ENCODE data around the gene PSME2. TPM values are rescaled to one million over a fixed set of nuclear protein-coding genes. Genes with fewer than 3 reads are reported as not detected.

The PSME2 gene
- total RNA-seq, 1 experiment from 2014 or later, result 142 TPM

- Histone ChIP-seq H3K4me3 (ENCODE audit: low read depth, low read length) (no peak overlapping the region), H3K36me3 (ENCODE audit: control insufficient read depth, insufficient read depth, low read length) (no peaks in the 10 kb centered on the region; the same call in 1 of the 2 replicates), H3K4me1 (no peaks in the 10 kb centered on the region), H3K27me3 (replicated peaks; ENCODE audit: control insufficient read depth, insufficient read depth, low read length) (no peaks in the 10 kb centered on the region), H3K9me3 (no peaks in the 10 kb centered on the region)
- intact Hi-C loops (cut with micrococcal nuclease; ENCODE audit: unreplicated experiment), result no loop called here
- no peaks in the 10 kb centered on the region for H3K4me1 Mint-ChIP-seq (ENCODE audit: low read depth, unreplicated experiment)
- H3K27ac Mint-ChIP-seq (ENCODE audit: unreplicated experiment), result no peak overlapping the region
- no TSS peak for BruUV-seq (replicated peaks)
- ChIA-PET CTCF (interaction anchor here (1.2 kb wide), 2 partner anchors 12 to 18 kb away, joined by 3 to 4 read pairs; partner anchors contain the start of genes DCAF11 and NRL), POLR2A (interaction anchor here (2.8 kb wide), 1 partner anchor 12 kb away, joined by 15 read pairs; the partner anchor contains the start of genes DCAF11 and NRL)
- TF ChIP-seq CTCF (IDR thresholded peaks at IDR 0.05; ENCODE audit: insufficient read depth in 1 of 2, low read depth in 1 of 2, low read length in 1 of 2, severe bottlenecking in 1 of 2, unreplicated experiment in 1 of 2), result no peak
- no peaks in the 10 kb centered on the region for H3K27me3 Mint-ChIP-seq (ENCODE audit: insufficient read depth, unreplicated experiment)
- no peaks in the 10 kb centered on the region for H3K36me3 Mint-ChIP-seq (ENCODE audit: insufficient read depth, unreplicated experiment)
- H3K9me3 Mint-ChIP-seq (ENCODE audit: unreplicated experiment), result no peaks in the 10 kb centered on the region
- H3K4me3 Mint-ChIP-seq (ENCODE audit: unreplicated experiment), result no peak overlapping the region
- no peak for DNase-seq
Measured at GRCh38 chr14:24126939-24127338, 19.5 kb downstream of the PSME2 start.

DNA sequence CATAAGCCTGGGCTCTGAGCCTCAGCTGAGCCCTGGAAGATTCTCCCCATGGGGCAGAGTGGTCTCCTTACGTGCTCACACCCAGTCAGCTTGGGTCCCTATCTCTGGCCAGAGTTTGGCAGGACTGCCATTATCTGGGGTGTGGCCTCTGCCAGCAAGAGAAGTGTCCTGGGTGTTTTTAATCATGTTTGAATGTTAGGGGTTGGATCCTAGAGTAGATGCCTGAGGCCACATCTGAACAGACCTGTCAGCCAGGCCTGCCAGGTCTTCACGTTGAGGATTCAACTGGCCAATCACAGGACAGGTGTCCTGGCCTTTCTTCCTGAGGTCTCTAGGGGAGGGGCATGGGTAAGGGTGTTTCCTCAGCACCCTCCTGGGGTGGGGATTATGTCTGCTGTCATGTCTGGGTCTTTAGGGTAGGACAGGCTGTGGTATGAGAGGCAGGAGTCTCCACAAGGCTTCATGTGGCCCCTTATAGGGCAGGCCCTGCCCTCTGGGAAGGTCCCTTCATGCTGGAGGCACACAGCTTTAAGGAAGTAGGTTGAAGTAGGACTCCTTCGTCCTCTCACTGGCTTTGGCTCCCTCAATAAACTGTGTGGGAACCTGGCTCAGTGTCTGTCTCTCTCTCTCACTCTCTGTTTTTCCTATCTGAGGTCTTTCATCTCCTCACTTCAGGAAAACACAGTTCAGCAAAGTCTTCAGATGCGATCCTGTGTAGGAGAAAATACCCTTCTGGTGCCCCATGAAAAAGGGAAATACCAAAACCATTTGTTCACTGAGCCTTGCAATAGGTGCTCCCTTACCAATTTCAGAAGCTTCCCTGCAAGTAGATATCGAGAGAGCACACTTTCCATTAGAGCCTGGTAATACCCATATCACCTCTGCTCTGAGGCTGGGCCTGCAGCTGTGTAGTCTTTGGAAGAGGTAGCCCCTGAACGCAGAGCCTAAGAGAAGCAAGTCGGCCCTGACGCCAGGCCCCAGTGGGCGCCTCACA, 22.7 kb downstream of the PSME2 start:
- ChIA-PET CTCF (interaction anchor here (0.6 kb wide), 1 partner anchor 1461 kb away, joined by 3 read pairs; no protein-coding TSS in a partner anchor), POLR2A (interaction anchor here (2.8 kb wide), 1 partner anchor 9 kb away, joined by 15 read pairs; the partner anchor contains the start of genes DCAF11 and NRL)
- H3K36me3 Mint-ChIP-seq (ENCODE audit: insufficient read depth, unreplicated experiment), result peaks cover 14% of the 10 kb centered on the region
- no peaks in the 10 kb centered on the region for H3K27me3 Mint-ChIP-seq (ENCODE audit: insufficient read depth, unreplicated experiment)
- H3K4me3 ChIP-seq (ENCODE audit: low read depth, low read length), result no peak overlapping the region
- no peak for DNase-seq
- H3K4me1 Mint-ChIP-seq (ENCODE audit: low read depth, unreplicated experiment), result no peaks in the 10 kb centered on the region
- no peak for TF ChIP-seq CTCF (IDR thresholded peaks at IDR 0.05; ENCODE audit: insufficient read depth in 1 of 2, low read depth in 1 of 2, low read length in 1 of 2, severe bottlenecking in 1 of 2, unreplicated experiment in 1 of 2)
- H3K9me3 Mint-ChIP-seq (ENCODE audit: unreplicated experiment), result no peaks in the 10 kb centered on the region
- no peak overlapping the region for H3K27ac Mint-ChIP-seq (ENCODE audit: unreplicated experiment)
- H3K36me3 ChIP-seq (ENCODE audit: control insufficient read depth, insufficient read depth, low read length), result peaks cover 4% of the 10 kb centered on the region
- no peaks in the 10 kb centered on the region for H3K9me3 ChIP-seq
- no peaks in the 10 kb centered on the region for H3K27me3 ChIP-seq (replicated peaks; ENCODE audit: control insufficient read depth, insufficient read depth, low read length)
- no peak overlapping the region for H3K4me3 Mint-ChIP-seq (ENCODE audit: unreplicated experiment)
- BruUV-seq (replicated peaks), result TSS peak; percentile 34
- intact Hi-C loops (cut with micrococcal nuclease; ENCODE audit: unreplicated experiment), result no loop called here
- no peaks in the 10 kb centered on the region for H3K4me1 ChIP-seq

GRCh38 chr14:24122898-24123297, 23.5 kb downstream of the PSME2 start:
- TF ChIP-seq CTCF (IDR thresholded peaks at IDR 0.05; ENCODE audit: insufficient read depth in 1 of 2, low read depth in 1 of 2, low read length in 1 of 2, severe bottlenecking in 1 of 2, unreplicated experiment in 1 of 2), result no peak
- H3K36me3 Mint-ChIP-seq (ENCODE audit: insufficient read depth, unreplicated experiment), result peaks cover 14% of the 10 kb centered on the region
- H3K36me3 ChIP-seq (ENCODE audit: control insufficient read depth, insufficient read depth, low read length), result peaks cover 6% of the 10 kb centered on the region
- DNase-seq, result no peak
- H3K27ac Mint-ChIP-seq (ENCODE audit: unreplicated experiment), result no peak overlapping the region
- H3K4me1 Mint-ChIP-seq (ENCODE audit: low read depth, unreplicated experiment), result no peaks in the 10 kb centered on the region
- POLR2A ChIA-PET, result no interaction called here
- no peak overlapping the region for H3K4me3 ChIP-seq (ENCODE audit: low read depth, low read length)
- no peaks in the 10 kb centered on the region for H3K9me3 Mint-ChIP-seq (ENCODE audit: unreplicated experiment)
- no peak overlapping the region for H3K4me3 Mint-ChIP-seq (ENCODE audit: unreplicated experiment)
- no TSS peak for BruUV-seq (replicated peaks)
- no peaks in the 10 kb centered on the region for H3K27me3 ChIP-seq (replicated peaks; ENCODE audit: control insufficient read depth, insufficient read depth, low read length)
- CTCF ChIA-PET, result no interaction called here
- intact Hi-C loops (cut with micrococcal nuclease; ENCODE audit: unreplicated experiment), result no loop called here
- H3K27me3 Mint-ChIP-seq (ENCODE audit: insufficient read depth, unreplicated experiment), result no peaks in the 10 kb centered on the region
- no peaks in the 10 kb centered on the region for H3K9me3 ChIP-seq
- no peaks in the 10 kb centered on the region for H3K4me1 ChIP-seq
